ENCODE data around the gene METAP1D. TPM values are rescaled to one million over a fixed set of nuclear protein-coding genes. Genes with fewer than 3 reads are reported as not detected.

METAP1D gene
- total and polyA plus RNA-seq, 2 experiments from 2014 or later: 4.0 to 12.0 TPM

- TF ChIP-seq, protein P1, sequence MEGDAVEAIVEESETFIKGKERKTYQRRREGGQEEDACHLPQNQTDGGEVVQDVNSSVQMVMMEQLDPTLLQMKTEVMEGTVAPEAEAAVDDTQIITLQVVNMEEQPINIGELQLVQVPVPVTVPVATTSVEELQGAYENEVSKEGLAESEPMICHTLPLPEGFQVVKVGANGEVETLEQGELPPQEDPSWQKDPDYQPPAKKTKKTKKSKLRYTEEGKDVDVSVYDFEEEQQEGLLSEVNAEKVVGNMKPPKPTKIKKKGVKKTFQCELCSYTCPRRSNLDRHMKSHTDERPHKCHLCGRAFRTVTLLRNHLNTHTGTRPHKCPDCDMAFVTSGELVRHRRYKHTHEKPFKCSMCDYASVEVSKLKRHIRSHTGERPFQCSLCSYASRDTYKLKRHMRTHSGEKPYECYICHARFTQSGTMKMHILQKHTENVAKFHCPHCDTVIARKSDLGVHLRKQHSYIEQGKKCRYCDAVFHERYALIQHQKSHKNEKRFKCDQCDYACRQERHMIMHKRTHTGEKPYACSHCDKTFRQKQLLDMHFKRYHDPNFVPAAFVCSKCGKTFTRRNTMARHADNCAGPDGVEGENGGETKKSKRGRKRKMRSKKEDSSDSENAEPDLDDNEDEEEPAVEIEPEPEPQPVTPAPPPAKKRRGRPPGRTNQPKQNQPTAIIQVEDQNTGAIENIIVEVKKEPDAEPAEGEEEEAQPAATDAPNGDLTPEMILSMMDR (IDR thresholded peaks at IDR 0.05; ENCODE audit: low read depth, low read length): no peak
- no peak for DNase-seq (ENCODE audit: low read depth in 1 of 2, low spot score in 1 of 2)
- no peaks in the 10 kb centered on the region for H3K9me3 ChIP-seq (ENCODE audit: low read depth)
- H3K4me3 ChIP-seq: no peak overlapping the region
- no peaks in the 10 kb centered on the region for H3K36me3 ChIP-seq
- peaks cover 100% of the 10 kb centered on the region for H3K27me3 ChIP-seq
- H3K27ac ChIP-seq: no peak overlapping the region
- H3K4me1 ChIP-seq (ENCODE audit: low read depth): no peaks in the 10 kb centered on the region
Measured at GRCh38 chr2:172082944-172083627, 83.3 kb downstream of the METAP1D start.

GRCh38 chr2:172083628-172084394 is 84.1 kb downstream of the METAP1D start:
- H3K4me3 ChIP-seq: no peak overlapping the region
- no peak for DNase-seq (ENCODE audit: low read depth in 1 of 2, low spot score in 1 of 2)
- TF ChIP-seq, protein P1 (IDR thresholded peaks at IDR 0.05; ENCODE audit: low read depth, low read length): no peak
- no peaks in the 10 kb centered on the region for H3K4me1 ChIP-seq (ENCODE audit: low read depth)
- no peaks in the 10 kb centered on the region for H3K36me3 ChIP-seq
- no peaks in the 10 kb centered on the region for H3K9me3 ChIP-seq (ENCODE audit: low read depth)
- peaks cover 100% of the 10 kb centered on the region for H3K27me3 ChIP-seq
- H3K27ac ChIP-seq: no peak overlapping the region

DNA sequence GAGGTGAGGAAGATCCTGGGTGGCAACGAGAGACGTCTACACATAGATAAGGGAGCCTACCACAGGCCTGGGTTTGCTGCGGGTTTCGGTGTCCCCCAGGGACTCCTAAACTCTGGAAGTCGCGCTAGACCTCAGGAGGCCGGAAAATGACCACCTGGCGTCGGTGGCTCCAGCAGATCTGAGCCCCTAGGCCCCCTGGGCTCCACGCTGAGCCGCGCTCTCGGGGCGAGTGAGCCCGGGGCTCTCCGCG is 84.6 kb downstream of the METAP1D start:
- DNase-seq (ENCODE audit: low read depth in 1 of 2, low spot score in 1 of 2): no peak

DNA sequence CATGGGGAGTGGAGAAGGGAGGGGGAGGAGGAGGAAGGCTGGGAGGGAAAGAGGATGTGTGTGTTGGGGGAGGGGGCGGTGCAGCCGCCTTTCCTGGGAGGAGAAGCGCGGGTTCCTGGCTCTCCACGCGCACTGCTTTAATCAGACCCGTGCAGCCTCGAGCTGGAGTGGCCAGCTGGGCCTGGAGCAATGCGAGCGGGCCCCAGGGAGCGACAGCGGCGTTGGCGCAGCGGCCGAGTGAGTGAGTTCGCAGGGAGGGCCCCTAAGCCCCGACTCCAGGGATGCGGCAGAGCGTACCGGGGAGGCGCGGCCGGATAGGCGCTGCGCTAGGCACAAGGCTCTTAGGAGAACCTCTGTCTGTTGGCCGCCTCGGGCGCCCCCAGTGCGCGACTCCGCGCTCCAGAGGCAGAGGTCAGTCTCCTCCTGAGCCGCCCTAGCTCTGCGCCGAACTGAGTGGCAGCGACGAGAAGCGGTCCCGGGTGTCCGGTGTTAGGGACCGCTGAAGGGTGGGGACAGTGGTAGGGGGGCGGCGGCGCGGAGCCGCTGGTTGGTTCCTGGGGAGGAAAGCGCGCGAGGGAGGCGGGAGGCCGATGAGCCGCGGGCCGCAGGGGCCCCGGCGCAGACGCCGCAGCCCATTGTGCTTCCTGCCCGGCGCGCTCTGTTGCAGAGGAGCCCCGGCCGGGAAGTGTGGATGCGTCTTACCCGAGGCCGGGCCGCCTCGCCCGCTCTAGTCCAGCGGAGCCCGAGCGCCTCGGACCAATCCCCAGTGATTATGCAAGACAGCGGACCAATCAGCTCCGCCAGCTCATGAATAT is 85.1 kb downstream of the METAP1D start:
- H3K4me3 ChIP-seq: peak overlapping the region; percentile 17
- no peaks in the 10 kb centered on the region for H3K9me3 ChIP-seq (ENCODE audit: low read depth)
- no peaks in the 10 kb centered on the region for H3K4me1 ChIP-seq (ENCODE audit: low read depth)
- DNase-seq (ENCODE audit: low read depth in 1 of 2, low spot score in 1 of 2): peak; percentile 90 to 95
- TF ChIP-seq, protein P1 (IDR thresholded peaks at IDR 0.05; ENCODE audit: low read depth, low read length): no peak
- no peak overlapping the region for H3K27ac ChIP-seq
- peaks cover 100% of the 10 kb centered on the region for H3K27me3 ChIP-seq
- H3K36me3 ChIP-seq: no peaks in the 10 kb centered on the region

More for the DNA sequence above, 84.6 kb downstream of the METAP1D start:
- H3K27me3 ChIP-seq: peaks cover 100% of the 10 kb centered on the region
- no peaks in the 10 kb centered on the region for H3K9me3 ChIP-seq (ENCODE audit: low read depth)
- H3K4me3 ChIP-seq: peak overlapping the region; percentile 17
- H3K4me1 ChIP-seq (ENCODE audit: low read depth): no peaks in the 10 kb centered on the region
- no peak overlapping the region for H3K27ac ChIP-seq
- H3K36me3 ChIP-seq: no peaks in the 10 kb centered on the region
- TF ChIP-seq, protein P1 (IDR thresholded peaks at IDR 0.05; ENCODE audit: low read depth, low read length): no peak

DNA sequence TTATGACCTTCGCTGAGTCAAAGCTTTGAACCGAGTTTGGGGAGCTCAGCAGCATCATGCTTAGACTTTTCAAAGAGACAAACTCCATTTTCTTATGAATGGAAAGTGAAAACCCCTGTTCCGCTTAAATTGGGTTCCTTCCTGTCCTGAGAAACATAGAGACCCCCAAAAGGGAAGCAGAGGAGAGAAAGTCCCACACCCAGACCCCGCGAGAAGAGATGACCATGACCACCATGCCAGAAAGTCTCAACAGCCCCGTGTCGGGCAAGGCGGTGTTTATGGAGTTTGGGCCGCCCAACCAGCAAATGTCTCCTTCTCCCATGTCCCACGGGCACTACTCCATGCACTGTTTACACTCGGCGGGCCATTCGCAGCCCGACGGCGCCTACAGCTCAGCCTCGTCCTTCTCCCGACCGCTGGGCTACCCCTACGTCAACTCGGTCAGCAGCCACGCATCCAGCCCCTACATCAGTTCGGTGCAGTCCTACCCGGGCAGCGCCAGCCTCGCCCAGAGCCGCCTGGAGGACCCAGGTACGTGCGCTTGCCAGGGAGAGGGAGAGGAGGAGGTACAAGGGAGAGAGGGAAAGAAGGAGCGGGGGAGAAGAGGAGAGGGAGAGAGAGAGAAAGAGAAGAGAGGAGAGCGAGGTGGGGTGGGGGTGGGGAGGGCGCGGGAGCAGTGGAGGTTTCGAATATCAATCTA is 85.9 kb downstream of the METAP1D start, which contains the start of gene DLX1:
TSS of gene DLX1 (plus strand) at position 48 of the 700 bp plus-strand sequence. CDS start at position 219, 171 bp downstream.
- Histone ChIP-seq H3K4me3 (peak within 1 kb of the TSS; percentile 17), H3K4me1 (ENCODE audit: low read depth) (no peaks in the 10 kb centered on the region), H3K36me3 (no peaks in the 10 kb centered on the region), H3K27me3 (peaks cover 100% of the 10 kb centered on the region), H3K27ac (no peak within 1 kb of the TSS), H3K9me3 (ENCODE audit: low read depth) (no peaks in the 10 kb centered on the region)
- TF ChIP-seq, protein P1 (IDR thresholded peaks at IDR 0.05; ENCODE audit: low read depth, low read length): no peak
- DNase-seq (ENCODE audit: low read depth in 1 of 2, low spot score in 1 of 2): no peak
